K562 (cell line): ENCODE data around the gene FAM114A2. TPM values are rescaled to one million over a fixed set of nuclear protein-coding genes. Genes with fewer than 3 reads are reported as not detected.

Source experiments
- ATAC-seq: fragments of 200-7000 bp; cut with Tn5 transposase; 3 replicates; pipeline ENCODE4 v1.9.1; 2020; ENCODE audit warnings: moderate library complexity
- BruUV-seq: library from RNA; stranded (reverse); fragments of 400-500 nt; replicated peaks from 2 replicates; lab custom pipeline; 2021; lab: Mats Ljungman, UMichigan
- CTCF ChIA-PET: fragments of 300-600 bp; formaldehyde crosslinking; extraction: SDS; loops from one replicate; lab custom pipeline; 2021; ENCODE audit warnings: low intra/inter-chr PET ratio; lab: Yijun Ruan, JAX
- POLR2A ChIA-PET: fragments of 300-600, 350-650 bp; sonication (Branson Sonifier 250); formaldehyde crosslinking; extraction: SDS; loops from one replicate; lab custom pipeline; 2021; ENCODE audit warnings: antibody characterized with exemption, inconsistent platforms; lab: Yijun Ruan, JAX
- DNase-seq, 4 experiments: peaks; one replicate each; pipeline versions ENCODE4 v3.0.0 to v3.0.0-alpha.2; 2011 to 2018; ENCODE audit warnings: low spot score in 3 of 4, mixed read lengths in 3 of 4; ENCODE audit errors: extremely low read depth in 1 of 4
- FAIRE-seq: peaks from 2 replicates; lab custom pipeline; 2011; peaks lifted over from hg19 to GRCh38; lab: Jason Lieb, UNC
- H2AFZ ChIP-seq: 2 replicates; pipeline ENCODE4 v1.6.0; 2011; ENCODE audit warnings: low read depth, low read length, control low read depth, inconsistent platforms
- H3K27ac ChIP-seq: fragments of 200-600 bp; 3 replicates; pipeline ENCODE4 v1.8.0; 2011; ENCODE audit warnings: low read depth, mild to moderate bottlenecking, control low read depth, inconsistent platforms, low read length, moderate library complexity, mixed read lengths; ENCODE audit errors: extremely low read depth
- H3K27me3 ChIP-seq, 2 experiments: fragments of 300-600 bp in 1 of 2; 2 replicates in 1 of 2; 3 replicates in 1 of 2; pipeline versions ENCODE4 v1.6.0 to v1.8.0; 2011; ENCODE audit warnings: inconsistent platforms in 2 of 2, low read length in 2 of 2, mild to moderate bottlenecking in 1 of 2, mixed read lengths in 1 of 2, moderate library complexity in 1 of 2; ENCODE audit not compliant: control insufficient read depth in 2 of 2, insufficient read depth in 2 of 2
- H3K36me3 ChIP-seq: fragments of 300-600 bp; 3 replicates; pipeline ENCODE4 v1.8.0; 2011; ENCODE audit warnings: mild to moderate bottlenecking, low read length, inconsistent platforms; ENCODE audit not compliant: control insufficient read depth, insufficient read depth
- H3K4me1 ChIP-seq, 2 experiments: fragments of 200-600 bp in 1 of 2; replicated peaks in 1 of 2; 2 replicates in 1 of 2; 3 replicates in 1 of 2; pipeline versions ENCODE4 v1.5.1 to v1.8.0; 2011; ENCODE audit warnings: inconsistent platforms in 2 of 2, low read length in 2 of 2, mild to moderate bottlenecking in 1 of 2, mixed read lengths in 1 of 2, moderate library complexity in 1 of 2; ENCODE audit not compliant: control insufficient read depth in 2 of 2, insufficient read depth in 2 of 2
- H3K4me2 ChIP-seq: 2 replicates; pipeline ENCODE4 v1.6.1; 2011; ENCODE audit warnings: low read length, control low read depth, inconsistent platforms, mixed read lengths; ENCODE audit not compliant: insufficient read depth
- H3K4me3 ChIP-seq: fragments of 200-600 bp; sonication (generic), shearing (Covaris generic); 2 replicates; pipeline ENCODE4 v1.5.1; 2016; ENCODE audit warnings: control low read depth, inconsistent platforms
- H3K79me2 ChIP-seq: fragments of 200-600 bp; 3 replicates; pipeline ENCODE4 v1.8.0; 2011; ENCODE audit warnings: low read length, inconsistent platforms; ENCODE audit not compliant: control insufficient read depth, insufficient read depth
- H3K9ac ChIP-seq, 2 experiments: 2 replicates each; pipeline versions ENCODE4 v1.6.0 to v1.6.1; 2011; ENCODE audit warnings: low read depth in 2 of 2, low read length in 2 of 2, control low read depth in 1 of 2, inconsistent platforms in 1 of 2, mild to moderate bottlenecking in 1 of 2, mixed read lengths in 1 of 2; ENCODE audit not compliant: insufficient read depth in 1 of 2
- H3K9me1 ChIP-seq: one replicate; pipeline ENCODE4 v1.6.0; 2011; ENCODE audit warnings: inconsistent platforms, mild to moderate bottlenecking, low read length, moderate library complexity; ENCODE audit not compliant: control insufficient read depth, insufficient read depth
- H3K9me3 ChIP-seq: replicated peaks from 2 replicates; pipeline ENCODE4 v1.5.1; 2011; ENCODE audit warnings: low read depth, low read length, inconsistent platforms; ENCODE audit not compliant: control insufficient read depth, insufficient read depth
- H4K20me1 ChIP-seq: replicated peaks from 2 replicates; pipeline ENCODE4 v1.6.1; 2011; ENCODE audit warnings: low read length, inconsistent platforms, mixed read lengths; ENCODE audit not compliant: control insufficient read depth, insufficient read depth
- CBX3 ChIP-seq, 2 experiments: IDR thresholded peaks; 1 replicate in 1 of 2; 2 replicates in 1 of 2; pipeline ENCODE4 v1.6.1; 2012; ENCODE audit warnings: inconsistent platforms in 2 of 2, low read length in 2 of 2, borderline replicate concordance in 1 of 2, control low read depth in 1 of 2
- CBX5 ChIP-seq: IDR thresholded peaks from 2 replicates; pipeline ENCODE4 v1.6.1; 2014; ENCODE audit warnings: low read depth, borderline replicate concordance
- SMARCE1 ChIP-seq: fragments of 450-650 bp; IDR thresholded peaks from 2 replicates; pipeline ENCODE4 v1.7.1; 2016; ENCODE audit warnings: mild to moderate bottlenecking
- TEAD4 ChIP-seq, 2 experiments: sonication (generic) in 1 of 2; formaldehyde crosslinking in 1 of 2; IDR thresholded peaks; 2 replicates each; pipeline versions ENCODE4 v1.6.1 to v1.8.0; 2012 to 2022; ENCODE audit warnings: borderline replicate concordance in 1 of 2, inconsistent platforms in 1 of 2, low read length in 1 of 2, mild to moderate bottlenecking in 1 of 2, missing genetic modification reagents in 1 of 2
- TRIM28 ChIP-seq: fragments of 450-650 bp; IDR thresholded peaks from 2 replicates; pipeline ENCODE4 v1.6.1; 2017
- ZNF561 ChIP-seq: fragments of 450-650 bp; formaldehyde crosslinking; conservative IDR thresholded peaks from 2 replicates; pipeline ENCODE4 v1.4.0; 2020; ENCODE audit warnings: mild to moderate bottlenecking, moderate library complexity
- WGBS: fragments of 100-300 bp; shearing (Covaris generic); methylation state at CpG from one replicate; pipeline ENCODE4 v1.1.6; 2016; ENCODE audit warnings: low coverage, mixed read lengths; ENCODE audit not compliant: insufficient coverage; ENCODE audit errors: missing lambda C conversion rate; 5-methylcytosine and 5-hydroxymethylcytosine counted together
- in situ Hi-C: fragments of 300-500 bp; cut with MboI; formaldehyde crosslinking; loops from 4 replicates; pipeline ENCODE4 v1.15.0; 2018; ENCODE audit warnings: inconsistent platforms, mixed read lengths
- intact Hi-C: fragments of 100-400 bp; cut with micrococcal nuclease; formaldehyde crosslinking; loops from 2 replicates; pipeline ENCODE4 v1.14.2; 2022
- polyA plus RNA-seq, 8 experiments: library from polyadenylated mRNA; depleted of rRNA in 4 of 8; stranded (reverse) in 5 of 8; unstranded in 3 of 8; fragments of >200 nt; fragmentation: Nextera tagmentation in 2 of 8; fragmentation: Illumina TruSeq in 1 of 8; extraction: Ambion mirVana in 2 of 8; extraction: Trizol in 1 of 8; gene quantifications; 2 replicates each; pipeline versions ENCODE4 v1.2.1 to v1.2.3, GENCODE V29; 2011 to 2014; ENCODE audit warnings: inconsistent platforms in 1 of 8, missing spikeins in 1 of 8
- total RNA-seq, 7 experiments: library from RNA; depleted of rRNA in 6 of 7; stranded (reverse); fragments of >200 nt in 6 of 7; fragmentation: Illumina TruSeq in 2 of 7; extraction: Trizol in 2 of 7; gene quantifications; 2 replicates each; pipeline versions ENCODE4 v1.2.1 to v1.2.3, GENCODE V29; 2011 to 2021; ENCODE audit warnings: low replicate concordance in 1 of 7
- TF ChIP-seq, protein P1 (sequence below): fragments of 450-650 bp; IDR thresholded peaks from 2 replicates; pipeline ENCODE4 v1.6.1; 2018; ENCODE audit warnings: mild to moderate bottlenecking, low read depth; ENCODE audit not compliant: partially characterized antibody

FAM114A2 gene
- total and polyA plus RNA-seq, 9 of the 15 experiments (the other 6 are each of a cell fraction or from before 2014, with no cell fraction given): 14.4 to 28.1 (median 21.2) TPM

GRCh38 chr5:153941265-153941664 is 97.4 kb downstream of the FAM114A2 start:
- WGBS: 0% methylated on average over 3 of the region's 3 CpGs
- no peaks in the 10 kb centered on the region for H3K4me1 ChIP-seq
- BruUV-seq: no TSS peak
- H3K79me2 ChIP-seq: no peaks in the 10 kb centered on the region
- no peak for TF ChIP-seq SMARCE1
- no peak for TF ChIP-seq TEAD4 (IDR thresholded peaks at IDR 0.05; ENCODE audit: low read length)
- TF ChIP-seq TEAD4 (CRISPR knock-in tag; IDR thresholded peaks at IDR 0.05; ENCODE audit: borderline replicate concordance): no peak
- TF ChIP-seq CBX3 (IDR thresholded peaks at IDR 0.05; ENCODE audit: borderline replicate concordance in 1 of 2, low read length in 2 of 2): peak in 1 of 2 experiments; percentile 76; a peak in 2 of 3 replicates
- TF ChIP-seq TRIM28: peak; percentile 79
- 0 out of 2 replicates have a peak, but pooled peaks have one; percentile 53 for TF ChIP-seq ZNF561
- 0 out of 2 replicates have a peak, but pooled peaks have one; percentile 72 for TF ChIP-seq CBX5
- TF ChIP-seq, protein P1, sequence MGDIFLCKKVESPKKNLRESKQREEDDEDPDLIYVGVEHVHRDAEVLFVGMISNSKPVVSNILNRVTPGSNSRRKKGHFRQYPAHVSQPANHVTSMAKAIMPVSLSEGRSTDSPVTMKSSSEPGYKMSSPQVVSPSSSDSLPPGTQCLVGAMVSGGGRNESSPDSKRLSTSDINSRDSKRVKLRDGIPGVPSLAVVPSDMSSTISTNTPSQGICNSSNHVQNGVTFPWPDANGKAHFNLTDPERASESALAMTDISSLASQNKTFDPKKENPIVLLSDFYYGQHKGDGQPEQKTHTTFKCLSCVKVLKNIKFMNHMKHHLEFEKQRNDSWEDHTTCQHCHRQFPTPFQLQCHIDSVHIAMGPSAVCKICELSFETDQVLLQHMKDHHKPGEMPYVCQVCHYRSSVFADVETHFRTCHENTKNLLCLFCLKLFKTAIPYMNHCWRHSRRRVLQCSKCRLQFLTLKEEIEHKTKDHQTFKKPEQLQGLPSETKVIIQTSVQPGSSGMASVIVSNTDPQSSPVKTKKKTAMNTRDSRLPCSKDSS: peak; percentile 47
- no peaks in the 10 kb centered on the region for H3K36me3 ChIP-seq
- no peak overlapping the region for H2AFZ ChIP-seq
- no peak overlapping the region for H3K4me2 ChIP-seq
- ATAC-seq (no peak), FAIRE-seq (no peak), DNase-seq (no peak)
- no peaks in the 10 kb centered on the region for H4K20me1 ChIP-seq
- no peak overlapping the region for H3K4me3 ChIP-seq
- no peaks in the 10 kb centered on the region for H3K9me1 ChIP-seq
- no peak overlapping the region for H3K9ac ChIP-seq
- ChIA-PET CTCF (no interaction called here), POLR2A (no interaction called here)
- no peaks in the 10 kb centered on the region for H3K27me3 ChIP-seq
- in situ Hi-C loops: no loop called here
- no peak overlapping the region for H3K27ac ChIP-seq
- intact Hi-C loops: no loop called here
- H3K9me3 ChIP-seq: no peaks in the 10 kb centered on the region; the same call in 1 of the 2 replicates

Other genes with a start within 250 kb of the FAM114A2 start
- 12.5 and 18.9 TPM in 2 replicates for gene MFAP3, start 57 bp upstream of the FAM114A2 start, total RNA-seq (2014; rRNA removed)
- gene MFAP3, start 57 bp upstream of the FAM114A2 start, total RNA-seq (2014; rRNA removed; fragmentation: Illumina TruSeq; extraction: Trizol): 34.6 and 42.7 TPM in 2 replicates
- 33.2 and 39.1 TPM in 2 replicates for gene MFAP3, start 57 bp upstream of the FAM114A2 start, total RNA-seq (2015; rRNA removed; fragmentation: Illumina TruSeq; extraction: Trizol)
- 17.3 and 20.7 TPM in 2 replicates for gene MFAP3, start 57 bp upstream of the FAM114A2 start, total RNA-seq (2021)
- gene MFAP3, start 57 bp upstream of the FAM114A2 start, polyA plus RNA-seq (2011; rRNA removed): 26.9 and 38.1 TPM in 2 replicates
- gene MFAP3, start 57 bp upstream of the FAM114A2 start, polyA plus RNA-seq (2014; fragmentation: Illumina TruSeq; extraction: Trizol): 23.3 and 28.0 TPM in 2 replicates
- 10 to 100 TPM in 1 of 2 experiments, 1 to 10 TPM in 1; 9.5 to 11.0 TPM for gene MFAP3, start 57 bp upstream of the FAM114A2 start, polyA plus RNA-seq (2014; fragmentation: Nextera tagmentation; extraction: Ambion mirVana)
- gene MFAP3, start 57 bp upstream of the FAM114A2 start, polyA plus RNA-seq (2014; rRNA removed): 14.2 and 18.6 TPM in 2 replicates
- 12.9 and 15.3 TPM in 2 replicates for gene GALNT10, start 151.8 kb upstream of the FAM114A2 start, total RNA-seq (2014; rRNA removed)
- 14.0 and 14.4 TPM in 2 replicates for gene GALNT10, start 151.8 kb upstream of the FAM114A2 start, total RNA-seq (2014; rRNA removed; fragmentation: Illumina TruSeq; extraction: Trizol)
- gene GALNT10, start 151.8 kb upstream of the FAM114A2 start, total RNA-seq (2015; rRNA removed; fragmentation: Illumina TruSeq; extraction: Trizol): 13.3 and 13.5 TPM in 2 replicates
- gene GALNT10, start 151.8 kb upstream of the FAM114A2 start, total RNA-seq (2021): 23.8 and 24.6 TPM in 2 replicates
- gene GALNT10, start 151.8 kb upstream of the FAM114A2 start, polyA plus RNA-seq (2011; rRNA removed): 22.8 and 37.1 TPM in 2 replicates
- gene GALNT10, start 151.8 kb upstream of the FAM114A2 start, polyA plus RNA-seq (2014; fragmentation: Illumina TruSeq; extraction: Trizol): 25.2 and 32.9 TPM in 2 replicates
- 1 to 10 TPM; 4.6 to 5.2 TPM for gene GALNT10, start 151.8 kb upstream of the FAM114A2 start, polyA plus RNA-seq (2014; fragmentation: Nextera tagmentation; extraction: Ambion mirVana)
- 10.2 and 12.1 TPM in 2 replicates for gene GALNT10, start 151.8 kb upstream of the FAM114A2 start, polyA plus RNA-seq (2014; rRNA removed)